ENCODE measurements around the gene SSTR3. TPM values are rescaled to one million over a fixed set of nuclear protein-coding genes. Genes with fewer than 3 reads are reported as not detected.

SSTR3 gene
- total and polyA plus RNA-seq, 10 of the 15 experiments (the other 5 are each of a cell fraction or from before 2014, with no cell fraction given) = 0.03 to 4.5 (median 2.4) TPM

GRCh38 chr22:37211075-37211865 is 1.0 kb downstream of the SSTR3 start (continued):
- TF ChIP-seq ATF2 (IDR thresholded peaks at IDR 0.05; ENCODE audit: low read length) (no peak), E4F1 (IDR thresholded peaks at IDR 0.05; ENCODE audit: borderline replicate concordance, partially characterized antibody) (no peak), IRF3 (IDR thresholded peaks at IDR 0.05) (no peak), ZBED1 (IDR thresholded peaks at IDR 0.05; ENCODE audit: borderline replicate concordance) (no peak), CUX1 (IDR thresholded peaks at IDR 0.05; ENCODE audit: insufficient replicate concordance, low read depth, low read length) (no peak), ASH2L (IDR thresholded peaks at IDR 0.05; ENCODE audit: borderline replicate concordance, low read depth) (no peak), RELB (IDR thresholded peaks at IDR 0.05; ENCODE audit: low read depth) (no peak)

Data from GM12878 (cell line).